ENCODE data around the gene MUSTN1. TPM values are rescaled to one million over a fixed set of nuclear protein-coding genes. Genes with fewer than 3 reads are reported as not detected.

Gene MUSTN1
- total and polyA plus RNA-seq, 2 experiments from 2014 or later, result 1.2 to 1.4 TPM

DNA sequence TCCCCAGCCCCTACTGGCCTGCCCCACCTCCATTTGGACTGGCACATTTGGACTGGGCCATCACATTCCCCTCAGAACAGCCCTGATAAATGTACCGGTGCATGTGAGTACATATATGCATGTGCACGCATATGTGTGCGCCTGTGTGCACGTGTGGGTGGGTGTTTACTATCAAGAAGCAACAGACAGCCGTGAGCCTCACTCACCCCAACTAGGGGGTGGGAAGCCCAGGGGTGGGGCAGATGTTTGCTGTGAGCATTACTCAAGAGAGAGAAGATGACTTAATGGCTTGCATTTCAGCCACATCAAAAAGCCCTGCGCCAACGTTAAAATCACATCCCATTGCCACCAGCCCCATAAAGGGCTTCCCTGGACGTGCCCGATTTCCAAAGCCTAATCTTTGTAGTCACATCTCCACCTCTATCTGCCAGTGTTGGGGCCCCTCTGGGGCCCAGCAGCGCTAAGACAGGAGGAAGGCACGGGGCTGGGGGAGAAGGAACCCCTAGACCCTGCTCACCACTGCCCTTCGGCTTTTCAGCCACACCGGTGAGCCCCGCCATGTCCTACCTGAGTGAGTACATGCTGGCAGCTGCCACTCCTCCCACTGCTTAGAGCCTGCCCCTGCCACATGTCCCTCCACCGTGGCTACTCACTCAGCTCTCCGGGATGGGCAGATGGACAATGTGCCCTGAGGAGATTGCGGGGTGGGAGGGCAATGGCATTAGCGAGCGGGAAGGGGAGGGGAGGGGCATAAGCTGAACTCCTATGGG, 29.4 kb downstream of the MUSTN1 start:
- no peaks in the 10 kb centered on the region for H3K36me3 Mint-ChIP-seq (ENCODE audit: low read depth)
- H3K4me1 Mint-ChIP-seq, result no peaks in the 10 kb centered on the region; the same call in 2 of the 3 replicates
- Histone ChIP-seq H3K9me2 (ENCODE audit: insufficient read depth) (0 out of 2 replicates have a peak, but pooled peaks cover 4% of the 10 kb centered on the region), H3K79me2 (replicated peaks; ENCODE audit: insufficient read depth) (no peaks in the 10 kb centered on the region), H3K4me2 (no peak overlapping the region), H3K27ac (ENCODE audit: low read depth) (no peak overlapping the region), H3K27me3 (ENCODE audit: insufficient read depth) (no peaks in the 10 kb centered on the region), H3K4me1 (ENCODE audit: insufficient read depth) (no peaks in the 10 kb centered on the region), H3K4me3 (no peak overlapping the region), H2AFZ (no peak overlapping the region), H3F3A (replicated peaks; ENCODE audit: low read depth) (no peaks in the 10 kb centered on the region), H3K36me3 (ENCODE audit: insufficient read depth) (no peaks in the 10 kb centered on the region), H4K20me1 (replicated peaks; ENCODE audit: insufficient read depth) (no peaks in the 10 kb centered on the region)
- DNase-seq (ENCODE audit: low spot score), result peak; percentile 9
- ATAC-seq, result peak; percentile 39; the same call in 1 of the 3 replicates
- H3K27ac Mint-ChIP-seq, result no peak overlapping the region
- H3K9me3 Mint-ChIP-seq, result no peaks in the 10 kb centered on the region
- peaks cover 5% of the 10 kb centered on the region for H3K27me3 Mint-ChIP-seq (ENCODE audit: insufficient read depth, low read depth, poor library complexity)
- H3K4me3 Mint-ChIP-seq, result no peak overlapping the region
- TF ChIP-seq, protein P1, sequence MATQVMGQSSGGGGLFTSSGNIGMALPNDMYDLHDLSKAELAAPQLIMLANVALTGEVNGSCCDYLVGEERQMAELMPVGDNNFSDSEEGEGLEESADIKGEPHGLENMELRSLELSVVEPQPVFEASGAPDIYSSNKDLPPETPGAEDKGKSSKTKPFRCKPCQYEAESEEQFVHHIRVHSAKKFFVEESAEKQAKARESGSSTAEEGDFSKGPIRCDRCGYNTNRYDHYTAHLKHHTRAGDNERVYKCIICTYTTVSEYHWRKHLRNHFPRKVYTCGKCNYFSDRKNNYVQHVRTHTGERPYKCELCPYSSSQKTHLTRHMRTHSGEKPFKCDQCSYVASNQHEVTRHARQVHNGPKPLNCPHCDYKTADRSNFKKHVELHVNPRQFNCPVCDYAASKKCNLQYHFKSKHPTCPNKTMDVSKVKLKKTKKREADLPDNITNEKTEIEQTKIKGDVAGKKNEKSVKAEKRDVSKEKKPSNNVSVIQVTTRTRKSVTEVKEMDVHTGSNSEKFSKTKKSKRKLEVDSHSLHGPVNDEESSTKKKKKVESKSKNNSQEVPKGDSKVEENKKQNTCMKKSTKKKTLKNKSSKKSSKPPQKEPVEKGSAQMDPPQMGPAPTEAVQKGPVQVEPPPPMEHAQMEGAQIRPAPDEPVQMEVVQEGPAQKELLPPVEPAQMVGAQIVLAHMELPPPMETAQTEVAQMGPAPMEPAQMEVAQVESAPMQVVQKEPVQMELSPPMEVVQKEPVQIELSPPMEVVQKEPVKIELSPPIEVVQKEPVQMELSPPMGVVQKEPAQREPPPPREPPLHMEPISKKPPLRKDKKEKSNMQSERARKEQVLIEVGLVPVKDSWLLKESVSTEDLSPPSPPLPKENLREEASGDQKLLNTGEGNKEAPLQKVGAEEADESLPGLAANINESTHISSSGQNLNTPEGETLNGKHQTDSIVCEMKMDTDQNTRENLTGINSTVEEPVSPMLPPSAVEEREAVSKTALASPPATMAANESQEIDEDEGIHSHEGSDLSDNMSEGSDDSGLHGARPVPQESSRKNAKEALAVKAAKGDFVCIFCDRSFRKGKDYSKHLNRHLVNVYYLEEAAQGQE (IDR thresholded peaks at IDR 0.05; ENCODE audit: unreplicated experiment), result no peak
- TF ChIP-seq EZH2phosphoT487 (IDR thresholded peaks at IDR 0.05; ENCODE audit: unreplicated experiment), result no peak

DNA sequence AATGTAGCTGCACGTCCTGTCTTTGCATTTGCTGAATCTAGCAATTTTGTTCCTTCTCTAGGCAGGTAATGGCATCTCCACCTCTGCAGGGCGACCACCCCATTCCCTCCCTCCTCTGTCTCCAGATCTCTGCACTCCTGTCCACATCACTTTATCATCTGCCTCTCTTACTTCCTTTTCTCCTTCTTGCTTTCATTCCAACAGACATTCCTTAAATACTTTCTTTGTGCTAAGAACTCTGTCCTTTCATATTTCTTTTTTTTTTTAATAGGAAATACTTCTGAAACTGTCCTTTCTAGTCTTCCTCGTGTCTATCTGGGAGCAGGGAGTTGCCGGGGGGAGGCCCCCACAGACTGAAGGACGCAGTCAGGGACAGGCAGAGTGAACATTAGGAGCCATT, 33.0 kb downstream of the MUSTN1 start:
- Histone ChIP-seq H3K4me2 (no peak overlapping the region), H3K36me3 (ENCODE audit: insufficient read depth) (no peaks in the 10 kb centered on the region), H2AFZ (no peak overlapping the region), H3F3A (replicated peaks; ENCODE audit: low read depth) (no peaks in the 10 kb centered on the region), H3K27ac (ENCODE audit: low read depth) (no peak overlapping the region), H3K4me3 (no peak overlapping the region), H3K9me2 (ENCODE audit: insufficient read depth) (no peaks in the 10 kb centered on the region), H3K79me2 (replicated peaks; ENCODE audit: insufficient read depth) (no peaks in the 10 kb centered on the region), H3K27me3 (ENCODE audit: insufficient read depth) (no peaks in the 10 kb centered on the region), H3K4me1 (ENCODE audit: insufficient read depth) (no peaks in the 10 kb centered on the region), H4K20me1 (replicated peaks; ENCODE audit: insufficient read depth) (no peaks in the 10 kb centered on the region)
- Mint-ChIP-seq H3K27me3 (ENCODE audit: insufficient read depth, low read depth, poor library complexity) (peaks cover 7% of the 10 kb centered on the region), H3K4me3 (no peak overlapping the region), H3K4me1 (no peaks in the 10 kb centered on the region; the same call in 2 of the 3 replicates), H3K27ac (no peak overlapping the region), H3K9me3 (no peaks in the 10 kb centered on the region), H3K36me3 (ENCODE audit: low read depth) (no peaks in the 10 kb centered on the region)
- ATAC-seq (no peak), DNase-seq (ENCODE audit: low spot score) (no peak)
- TF ChIP-seq ZNF114 (CRISPR knock-in tag; IDR thresholded peaks at IDR 0.05) (no peak), EZH2 (IDR thresholded peaks at IDR 0.05; ENCODE audit: low read depth, unreplicated experiment) (no peak), EZH2phosphoT487 (IDR thresholded peaks at IDR 0.05; ENCODE audit: unreplicated experiment) (no peak), CREB1 (CRISPR knock-in tag; IDR thresholded peaks at IDR 0.05; ENCODE audit: low read depth) (no peak), STAT1 (IDR thresholded peaks at IDR 0.05; ENCODE audit: unreplicated experiment) (no peak), POLR2AphosphoS5 (IDR thresholded peaks at IDR 0.05; ENCODE audit: low read depth) (no peak), NANOG (IDR thresholded peaks at IDR 0.05; ENCODE audit: borderline replicate concordance) (no peak), ZNF331 (CRISPR knock-in tag; IDR thresholded peaks at IDR 0.05; ENCODE audit: low read depth) (no peak)
- TF ChIP-seq, protein P2, sequence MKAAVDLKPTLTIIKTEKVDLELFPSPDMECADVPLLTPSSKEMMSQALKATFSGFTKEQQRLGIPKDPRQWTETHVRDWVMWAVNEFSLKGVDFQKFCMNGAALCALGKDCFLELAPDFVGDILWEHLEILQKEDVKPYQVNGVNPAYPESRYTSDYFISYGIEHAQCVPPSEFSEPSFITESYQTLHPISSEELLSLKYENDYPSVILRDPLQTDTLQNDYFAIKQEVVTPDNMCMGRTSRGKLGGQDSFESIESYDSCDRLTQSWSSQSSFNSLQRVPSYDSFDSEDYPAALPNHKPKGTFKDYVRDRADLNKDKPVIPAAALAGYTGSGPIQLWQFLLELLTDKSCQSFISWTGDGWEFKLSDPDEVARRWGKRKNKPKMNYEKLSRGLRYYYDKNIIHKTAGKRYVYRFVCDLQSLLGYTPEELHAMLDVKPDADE (IDR thresholded peaks at IDR 0.05), result no peak
- TF ChIP-seq, protein P3, sequence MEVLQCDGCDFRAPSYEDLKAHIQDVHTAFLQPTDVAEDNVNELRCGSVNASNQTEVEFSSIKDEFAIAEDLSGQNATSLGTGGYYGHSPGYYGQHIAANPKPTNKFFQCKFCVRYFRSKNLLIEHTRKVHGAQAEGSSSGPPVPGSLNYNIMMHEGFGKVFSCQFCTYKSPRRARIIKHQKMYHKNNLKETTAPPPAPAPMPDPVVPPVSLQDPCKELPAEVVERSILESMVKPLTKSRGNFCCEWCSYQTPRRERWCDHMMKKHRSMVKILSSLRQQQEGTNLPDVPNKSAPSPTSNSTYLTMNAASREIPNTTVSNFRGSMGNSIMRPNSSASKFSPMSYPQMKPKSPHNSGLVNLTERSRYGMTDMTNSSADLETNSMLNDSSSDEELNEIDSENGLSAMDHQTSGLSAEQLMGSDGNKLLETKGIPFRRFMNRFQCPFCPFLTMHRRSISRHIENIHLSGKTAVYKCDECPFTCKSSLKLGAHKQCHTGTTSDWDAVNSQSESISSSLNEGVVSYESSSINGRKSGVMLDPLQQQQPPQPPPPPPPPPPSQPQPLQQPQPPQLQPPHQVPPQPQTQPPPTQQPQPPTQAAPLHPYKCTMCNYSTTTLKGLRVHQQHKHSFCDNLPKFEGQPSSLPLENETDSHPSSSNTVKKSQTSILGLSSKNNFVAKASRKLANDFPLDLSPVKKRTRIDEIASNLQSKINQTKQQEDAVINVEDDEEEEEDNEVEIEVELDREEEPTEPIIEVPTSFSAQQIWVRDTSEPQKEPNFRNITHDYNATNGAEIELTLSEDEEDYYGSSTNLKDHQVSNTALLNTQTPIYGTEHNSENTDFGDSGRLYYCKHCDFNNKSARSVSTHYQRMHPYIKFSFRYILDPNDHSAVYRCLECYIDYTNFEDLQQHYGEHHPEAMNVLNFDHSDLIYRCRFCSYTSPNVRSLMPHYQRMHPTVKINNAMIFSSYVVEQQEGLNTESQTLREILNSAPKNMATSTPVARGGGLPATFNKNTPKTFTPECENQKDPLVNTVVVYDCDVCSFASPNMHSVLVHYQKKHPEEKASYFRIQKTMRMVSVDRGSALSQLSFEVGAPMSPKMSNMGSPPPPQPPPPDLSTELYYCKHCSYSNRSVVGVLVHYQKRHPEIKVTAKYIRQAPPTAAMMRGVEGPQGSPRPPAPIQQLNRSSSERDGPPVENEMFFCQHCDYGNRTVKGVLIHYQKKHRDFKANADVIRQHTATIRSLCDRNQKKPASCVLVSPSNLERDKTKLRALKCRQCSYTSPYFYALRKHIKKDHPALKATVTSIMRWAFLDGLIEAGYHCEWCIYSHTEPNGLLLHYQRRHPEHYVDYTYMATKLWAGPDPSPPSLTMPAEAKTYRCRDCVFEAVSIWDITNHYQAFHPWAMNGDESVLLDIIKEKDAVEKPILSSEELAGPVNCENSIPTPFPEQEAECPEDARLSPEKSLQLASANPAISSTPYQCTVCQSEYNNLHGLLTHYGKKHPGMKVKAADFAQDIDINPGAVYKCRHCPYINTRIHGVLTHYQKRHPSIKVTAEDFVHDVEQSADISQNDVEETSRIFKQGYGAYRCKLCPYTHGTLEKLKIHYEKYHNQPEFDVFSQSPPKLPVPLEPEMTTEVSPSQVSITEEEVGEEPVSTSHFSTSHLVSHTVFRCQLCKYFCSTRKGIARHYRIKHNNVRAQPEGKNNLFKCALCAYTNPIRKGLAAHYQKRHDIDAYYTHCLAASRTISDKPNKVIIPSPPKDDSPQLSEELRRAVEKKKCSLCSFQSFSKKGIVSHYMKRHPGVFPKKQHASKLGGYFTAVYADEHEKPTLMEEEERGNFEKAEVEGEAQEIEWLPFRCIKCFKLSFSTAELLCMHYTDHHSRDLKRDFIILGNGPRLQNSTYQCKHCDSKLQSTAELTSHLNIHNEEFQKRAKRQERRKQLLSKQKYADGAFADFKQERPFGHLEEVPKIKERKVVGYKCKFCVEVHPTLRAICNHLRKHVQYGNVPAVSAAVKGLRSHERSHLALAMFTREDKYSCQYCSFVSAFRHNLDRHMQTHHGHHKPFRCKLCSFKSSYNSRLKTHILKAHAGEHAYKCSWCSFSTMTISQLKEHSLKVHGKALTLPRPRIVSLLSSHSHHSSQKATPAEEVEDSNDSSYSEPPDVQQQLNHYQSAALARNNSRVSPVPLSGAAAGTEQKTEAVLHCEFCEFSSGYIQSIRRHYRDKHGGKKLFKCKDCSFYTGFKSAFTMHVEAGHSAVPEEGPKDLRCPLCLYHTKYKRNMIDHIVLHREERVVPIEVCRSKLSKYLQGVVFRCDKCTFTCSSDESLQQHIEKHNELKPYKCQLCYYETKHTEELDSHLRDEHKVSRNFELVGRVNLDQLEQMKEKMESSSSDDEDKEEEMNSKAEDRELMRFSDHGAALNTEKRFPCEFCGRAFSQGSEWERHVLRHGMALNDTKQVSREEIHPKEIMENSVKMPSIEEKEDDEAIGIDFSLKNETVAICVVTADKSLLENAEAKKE (CRISPR knock-in tag; IDR thresholded peaks at IDR 0.05), result no peak

All from GM23338 (cell line).